Activated CD8-positive, alpha-beta T cell treated with anti-CD3 and anti-CD28 coated beads for 36 hours (primary cell): ENCODE results near the gene CST9. TPM values are rescaled to one million over a fixed set of nuclear protein-coding genes. Genes with fewer than 3 reads are reported as not detected.

Experiments
- ATAC-seq: fragments of 200-7000 bp; cut with Tn5 transposase; one replicate; pipeline ENCODE4 v1.10.0; 2021; ENCODE audit warnings: mild to moderate bottlenecking, moderate library complexity
- CTCF ChIA-PET: fragments of 350-600 bp; sonication (Branson Sonifier 250); formaldehyde crosslinking; loops from one replicate; lab custom pipeline; 2021; ENCODE audit warnings: antibody characterized with exemption; lab: Charles Lee
- POLR2A ChIA-PET: fragments of 350-600 bp; sonication (Branson Sonifier 250); formaldehyde crosslinking; loops from one replicate; lab custom pipeline; 2021; ENCODE audit warnings: antibody characterized with exemption; lab: Charles Lee
- DNase-seq: peaks from one replicate; pipeline ENCODE4 v3.0.0-alpha.2; 2020
- H3K27ac Mint-ChIP-seq: one replicate; pipeline ENCODE4 v1.8.0; 2021; ENCODE audit warnings: mild to moderate bottlenecking, mixed read lengths
- H3K27me3 Mint-ChIP-seq: one replicate; pipeline ENCODE4 v1.8.0; 2021; ENCODE audit warnings: mixed read lengths
- H3K36me3 Mint-ChIP-seq: one replicate; pipeline ENCODE4 v1.8.0; 2021; ENCODE audit warnings: low read depth, mixed read lengths
- H3K4me1 Mint-ChIP-seq: one replicate; pipeline ENCODE4 v1.8.0; 2021; ENCODE audit warnings: low read depth, mixed read lengths
- H3K4me3 Mint-ChIP-seq: one replicate; pipeline ENCODE4 v1.8.0; 2021; ENCODE audit warnings: mild to moderate bottlenecking, moderate library complexity, mixed read lengths
- H3K9me3 Mint-ChIP-seq: one replicate; pipeline ENCODE4 v1.8.0; 2021; ENCODE audit warnings: mixed read lengths
- CTCF ChIP-seq: fragments of 200-600 bp; IDR thresholded peaks from one replicate; pipeline ENCODE4 v1.8.0; 2022; ENCODE audit warnings: antibody characterized with exemption, mild to moderate bottlenecking
- intact Hi-C: fragments of 100-400 bp; cut with micrococcal nuclease; formaldehyde crosslinking; loops from one replicate; pipeline ENCODE4 v1.10.0; 2022
- total RNA-seq, 2 experiments: library from RNA; stranded (reverse); gene quantifications; one replicate each; pipeline ENCODE4 v1.2.3, GENCODE V29; 2021

The CST9 gene
- total RNA-seq, 2 experiments from 2014 or later: not detected

- Mint-ChIP-seq H3K9me3 (no peaks in the 10 kb centered on the region), H3K4me3 (no peak overlapping the region), H3K27ac (no peak overlapping the region), H3K4me1 (no peaks in the 10 kb centered on the region), H3K27me3 (peaks cover 3% of the 10 kb centered on the region), H3K36me3 (no peaks in the 10 kb centered on the region)
- POLR2A ChIA-PET: no interaction called here
- no peak for TF ChIP-seq CTCF
- no peak for ATAC-seq
- CTCF ChIA-PET: no interaction called here
- no peak for DNase-seq
- intact Hi-C loops: no loop called here
These were observed 24.7 kb upstream of the CST9 start for GRCh38 chr20:23630392-23630849.

- Mint-ChIP-seq H3K9me3 (no peaks in the 10 kb centered on the region), H3K4me3 (no peak overlapping the region), H3K4me1 (no peaks in the 10 kb centered on the region), H3K27ac (no peak overlapping the region), H3K27me3 (peaks cover 2% of the 10 kb centered on the region), H3K36me3 (no peaks in the 10 kb centered on the region)
- no peak for ATAC-seq
- intact Hi-C loops: no loop called here
- ChIA-PET POLR2A (no interaction called here), CTCF (no interaction called here)
- TF ChIP-seq CTCF: no peak
- DNase-seq: no peak
These were observed 24.1 kb upstream of the CST9 start for GRCh38 chr20:23629542-23630391.

GRCh38 chr20:23629017-23629541 lies 23.4 kb upstream of the CST9 start:
- no peak for TF ChIP-seq CTCF
- ChIA-PET POLR2A (no interaction called here), CTCF (no interaction called here)
- intact Hi-C loops: no loop called here
- no peak overlapping the region for H3K27ac Mint-ChIP-seq
- DNase-seq (no peak), ATAC-seq (no peak)
- no peaks in the 10 kb centered on the region for H3K36me3 Mint-ChIP-seq
- H3K4me1 Mint-ChIP-seq: no peaks in the 10 kb centered on the region
- peaks cover 2% of the 10 kb centered on the region for H3K27me3 Mint-ChIP-seq
- no peak overlapping the region for H3K4me3 Mint-ChIP-seq
- H3K9me3 Mint-ChIP-seq: no peaks in the 10 kb centered on the region

GRCh38 chr20:23628402-23629016 lies 22.8 kb upstream of the CST9 start:
- peaks cover 2% of the 10 kb centered on the region for H3K27me3 Mint-ChIP-seq
- DNase-seq: no peak
- H3K27ac Mint-ChIP-seq: no peak overlapping the region
- H3K4me1 Mint-ChIP-seq: no peaks in the 10 kb centered on the region
- ChIA-PET CTCF (no interaction called here), POLR2A (no interaction called here)
- no peaks in the 10 kb centered on the region for H3K9me3 Mint-ChIP-seq
- no peak for ATAC-seq
- no peak for TF ChIP-seq CTCF
- intact Hi-C loops: no loop called here
- H3K36me3 Mint-ChIP-seq: no peaks in the 10 kb centered on the region
- H3K4me3 Mint-ChIP-seq: no peak overlapping the region

- CTCF ChIA-PET: no interaction called here
These were observed 21.8 kb upstream of the CST9 start for GRCh38 chr20:23627501-23627900.

More at GRCh38 chr20:23627501-23627900, 21.8 kb upstream of the CST9 start:
- POLR2A ChIA-PET: no interaction called here
- H3K27me3 Mint-ChIP-seq: peaks cover 2% of the 10 kb centered on the region
- intact Hi-C loops: no loop called here
- ATAC-seq (no peak), DNase-seq (no peak)
- no peaks in the 10 kb centered on the region for H3K9me3 Mint-ChIP-seq
- H3K4me1 Mint-ChIP-seq: no peaks in the 10 kb centered on the region
- no peak overlapping the region for H3K4me3 Mint-ChIP-seq
- TF ChIP-seq CTCF: no peak
- H3K27ac Mint-ChIP-seq: no peak overlapping the region
- H3K36me3 Mint-ChIP-seq: no peaks in the 10 kb centered on the region
